SH-SY5Y (cell line): ENCODE data around the gene GAK.

Experiments used
- GATA2 ChIP-seq: IDR thresholded peaks from 2 replicates; pipeline ENCODE4 v1.6.1; 2011; ENCODE audit warnings: mild to moderate bottlenecking, low read depth, low read length
- GATA3 ChIP-seq: IDR thresholded peaks from 2 replicates; pipeline ENCODE4 v1.6.1; 2011; ENCODE audit warnings: low read depth, mild to moderate bottlenecking, low read length, moderate library complexity

- TF ChIP-seq GATA2 (no peak), GATA3 (no peak)
Observed at GRCh38 chr4:845836-846251, 86.3 kb downstream of the GAK start.
